CD14-positive monocyte (primary cell): Measurements from ENCODE around the gene HNRNPM. TPM values are rescaled to one million over a fixed set of nuclear protein-coding genes. Genes with fewer than 3 reads are reported as not detected.

Source experiments
- DNase-seq, 3 donors: peaks; one replicate each; pipeline ENCODE4 v3.0.0-alpha.2; 2011 to 2022
- H2AFZ ChIP-seq: 2 replicates; pipeline ENCODE4 v1.6.0; 2012; ENCODE audit warnings: mild to moderate bottlenecking, low read depth, low read length, inconsistent platforms; ENCODE audit not compliant: insufficient read depth, poor library complexity, severe bottlenecking
- H3K27ac ChIP-seq, 2 donors: 1 replicate in 1 of 2; 2 replicates in 1 of 2; pipeline ENCODE4 v1.5.1; 2012 to 2013; ENCODE audit warnings: low read length in 2 of 2, control low read depth in 1 of 2, inconsistent platforms in 1 of 2, low read depth in 1 of 2, mild to moderate bottlenecking in 1 of 2
- H3K27me3 ChIP-seq, 2 donors: one replicate each; pipeline versions ENCODE4 v1.6.0 to v1.6.1; 2011 to 2013; ENCODE audit warnings: low read length in 2 of 2; ENCODE audit not compliant: control insufficient read depth in 2 of 2, insufficient read depth in 2 of 2
- H3K36me3 ChIP-seq, 2 donors: replicated peaks in 1 of 2; 1 replicate in 1 of 2; 2 replicates in 1 of 2; pipeline versions ENCODE4 v1.5.1 to v1.6.1; 2012 to 2013; ENCODE audit warnings: low read length in 2 of 2, control low read depth in 1 of 2, inconsistent platforms in 1 of 2, mild to moderate bottlenecking in 1 of 2; ENCODE audit not compliant: insufficient read depth in 2 of 2, control insufficient read depth in 1 of 2
- H3K4me1 ChIP-seq, 2 donors: 1 replicate in 1 of 2; 2 replicates in 1 of 2; pipeline versions ENCODE4 v1.5.1 to v1.6.1; 2012 to 2013; ENCODE audit warnings: low read length in 2 of 2, control low read depth in 1 of 2, inconsistent platforms in 1 of 2, mild to moderate bottlenecking in 1 of 2, moderate library complexity in 1 of 2; ENCODE audit not compliant: insufficient read depth in 2 of 2, control insufficient read depth in 1 of 2
- H3K4me2 ChIP-seq: replicated peaks from 2 replicates; pipeline ENCODE3; 2012; ENCODE audit warnings: low read length, moderate library complexity, mild to moderate bottlenecking; ENCODE audit not compliant: poor library complexity, severe bottlenecking; ENCODE audit errors: extremely low read depth
- H3K4me3 ChIP-seq, 3 experiments: fragments of 200-600 bp in 1 of 3; sonication (generic) in 1 of 3; replicated peaks in 1 of 3; 1 replicate in 2 of 3; 2 replicates in 1 of 3; pipeline ENCODE4 v1.5.1; 2011 to 2013; ENCODE audit warnings: low read length in 3 of 3, mild to moderate bottlenecking in 3 of 3, control low read depth in 2 of 3, low read depth in 2 of 3, inconsistent platforms in 1 of 3, moderate library complexity in 1 of 3
- H3K79me2 ChIP-seq: 2 replicates; pipeline ENCODE4 v1.6.0; 2012; ENCODE audit warnings: mild to moderate bottlenecking, control low read depth, inconsistent platforms, low read length, moderate library complexity; ENCODE audit not compliant: insufficient read depth
- H3K9ac ChIP-seq: 2 replicates; pipeline ENCODE4 v1.6.0; 2017; ENCODE audit warnings: low read length, mild to moderate bottlenecking; ENCODE audit not compliant: insufficient read depth, poor library complexity, severe bottlenecking
- H3K9me3 ChIP-seq, 2 donors: replicated peaks in 1 of 2; 1 replicate in 1 of 2; 2 replicates in 1 of 2; pipeline versions ENCODE4 v1.5.1 to v1.6.1; 2012 to 2013; ENCODE audit warnings: low read length in 2 of 2, control low read depth in 1 of 2; ENCODE audit not compliant: control insufficient read depth in 1 of 2, insufficient read depth in 1 of 2
- H4K20me1 ChIP-seq: 2 replicates; pipeline ENCODE4 v1.6.0; 2012; ENCODE audit warnings: mild to moderate bottlenecking, low read length, control low read depth, moderate library complexity; ENCODE audit not compliant: insufficient read depth
- H3K27ac Mint-ChIP-seq, 7 donors: one replicate each; pipeline ENCODE4 v1.8.0; 2020; ENCODE audit warnings: mild to moderate bottlenecking in 7 of 7, mixed read lengths in 7 of 7, moderate library complexity in 6 of 7, inconsistent platforms in 2 of 7
- H3K27me3 Mint-ChIP-seq, 3 donors: one replicate each; pipeline ENCODE4 v1.8.0; 2021 to 2022; ENCODE audit warnings: low read depth in 3 of 3, mild to moderate bottlenecking in 3 of 3, mixed read lengths in 3 of 3, moderate library complexity in 3 of 3, inconsistent platforms in 1 of 3
- H3K36me3 Mint-ChIP-seq, 2 donors: one replicate each; pipeline ENCODE4 v1.8.0; 2020; ENCODE audit warnings: mixed read lengths in 2 of 2, inconsistent platforms in 1 of 2, mild to moderate bottlenecking in 1 of 2
- H3K4me1 Mint-ChIP-seq: one replicate; pipeline ENCODE4 v1.8.0; 2020; ENCODE audit warnings: mild to moderate bottlenecking, mixed read lengths
- H3K4me3 Mint-ChIP-seq, 2 donors: one replicate each; pipeline ENCODE4 v1.8.0; 2020; ENCODE audit warnings: mild to moderate bottlenecking in 2 of 2, mixed read lengths in 2 of 2, moderate library complexity in 1 of 2
- H3K9me3 Mint-ChIP-seq, 7 donors: one replicate each; pipeline ENCODE4 v1.8.0; 2020 to 2022; ENCODE audit warnings: mixed read lengths in 7 of 7, mild to moderate bottlenecking in 6 of 7, moderate library complexity in 6 of 7, inconsistent platforms in 2 of 7
- CTCF ChIP-seq: fragments of 200-600 bp; IDR thresholded peaks from one replicate; pipeline ENCODE4 v1.8.0; 2022; ENCODE audit warnings: antibody characterized with exemption, mild to moderate bottlenecking
- WGBS: methylation state at CpG from one replicate; pipeline ENCODE4 v1.1.5; 2013; ENCODE audit warnings: missing lambda C conversion rate; ENCODE audit not compliant: insufficient coverage; 5-methylcytosine and 5-hydroxymethylcytosine counted together
- intact Hi-C, 2 donors: fragments of 100-400 bp; cut with micrococcal nuclease; formaldehyde crosslinking; loops; one replicate each; pipeline versions ENCODE4 v1.15.0 to v1.15.1; 2023
- polyA plus RNA-seq, 3 donors: library from polyadenylated mRNA; depleted of rRNA in 1 of 3; unstranded in 2 of 3; stranded (reverse) in 1 of 3; fragments of 300-500 nt in 2 of 3; fragments of >200 nt in 1 of 3; fragmentation: Illumina TruSeq in 2 of 3; gene quantifications; 1 replicate in 2 of 3; 2 replicates in 1 of 3; pipeline ENCODE4 v1.2.3, GENCODE V29; 2012 to 2021

The HNRNPM gene
- polyA plus RNA-seq, 3 donors = 77.0 to 121 (median 116) TPM

- Histone ChIP-seq H2AFZ (peak overlapping the region; percentile 97), H3K27me3 (no peaks in the 10 kb centered on the region), H3K4me1 (peaks cover 25 to 26% of the 10 kb centered on the region in 2 donors), H3K36me3 (peaks cover 13 to 16% of the 10 kb centered on the region in 2 donors), H3K9ac (peak overlapping the region; percentile 98), H3K9me3 (no peaks in the 10 kb centered on the region), H3K4me3 (peak overlapping the region; percentile 90 to 94 (median 94)), H4K20me1 (peaks cover 57% of the 10 kb centered on the region), H3K27ac (peak overlapping the region; percentile 64 to 94), H3K79me2 (peaks cover 58% of the 10 kb centered on the region), H3K4me2 (peak overlapping the region; percentile 89)
- H3K27me3 Mint-ChIP-seq = peaks cover 0 to 7% (median 3%) of the 10 kb centered on the region in 3 donors
- H3K27ac Mint-ChIP-seq = peak overlapping the region; percentile 85 to 94 (median 92)
- no peak for TF ChIP-seq CTCF
- peak in 2 of 3 donors; percentile 19 to 29 for DNase-seq
- H3K4me3 Mint-ChIP-seq = peak overlapping the region; percentile 93 to 98
- H3K9me3 Mint-ChIP-seq = no peaks in the 10 kb centered on the region
- peaks cover 19 to 21% of the 10 kb centered on the region in 2 donors for H3K36me3 Mint-ChIP-seq
- intact Hi-C loops = loop anchor here (5.0 to 10.0 kb wide), 2 partner anchors 33 to 59 kb away; partner anchors contain the start of genes MARCHF2 (in 2 of the 2) and PRAM1 (in 1 of the 2)
- 0% methylated on average over 7 of the region's 45 CpGs for WGBS
- H3K4me1 Mint-ChIP-seq = peaks cover 44% of the 10 kb centered on the region
These were observed 770 bp downstream of the HNRNPM start for GRCh38 chr19:8445488-8446001.

GRCh38 chr19:8446061-8446709 lies 1.4 kb downstream of the HNRNPM start:
- Histone ChIP-seq H3K27me3 (no peaks in the 10 kb centered on the region), H3K4me3 (peak overlapping the region; percentile 90 to 94 (median 94)), H4K20me1 (peaks cover 63% of the 10 kb centered on the region), H3K36me3 (peaks cover 13 to 16% of the 10 kb centered on the region in 2 donors), H3K4me1 (peaks cover 25 to 26% of the 10 kb centered on the region in 2 donors), H2AFZ (no peak overlapping the region), H3K9ac (peak overlapping the region; percentile 98), H3K4me2 (peak overlapping the region; percentile 89), H3K79me2 (peaks cover 64% of the 10 kb centered on the region), H3K9me3 (no peaks in the 10 kb centered on the region), H3K27ac (peak overlapping the region; percentile 64 to 94)
- no peak for TF ChIP-seq CTCF
- WGBS = 83% methylated on average over 7 of the region's 16 CpGs
- Mint-ChIP-seq H3K27me3 (peaks cover 0 to 6% (median 3%) of the 10 kb centered on the region in 3 donors), H3K4me3 (peak overlapping the region; percentile 93 to 98), H3K27ac (peak overlapping the region; percentile 85 to 94 (median 92)), H3K9me3 (no peaks in the 10 kb centered on the region), H3K4me1 (peaks cover 49% of the 10 kb centered on the region), H3K36me3 (peaks cover 20 to 24% of the 10 kb centered on the region in 2 donors)
- no peak for DNase-seq
- intact Hi-C loops = loop anchor here (5.0 to 10.0 kb wide), 2 partner anchors 34 to 59 kb away; partner anchors contain the start of genes MARCHF2 (in 2 of the 2) and PRAM1 (in 1 of the 2)
